Adipose tissue (tissue), 3 donors: ENCODE measurements around the gene PRR15L. TPM values are rescaled to one million over a fixed set of nuclear protein-coding genes. Genes with fewer than 3 reads are reported as not detected.
"Not testable (repeated sequence)": the region's sequence is repeated elsewhere in the genome, so short reads cannot be mapped to it uniquely, and the experiment has no call there.

ENCODE experiments used
- H3K27ac ChIP-seq: one replicate; pipeline ENCODE4 v1.5.1; 2013; ENCODE audit warnings: low read depth, low read length
- WGBS, 3 donors: extraction: QIAGEN DNeasy Blood & Tissue Kit; methylation state at CpG; one replicate each; pipeline ENCODE4 v1.1.7; 2013; 5-methylcytosine and 5-hydroxymethylcytosine counted together
- polyA plus RNA-seq, 3 donors: library from polyadenylated mRNA; stranded (reverse); fragments of 200-250 nt; gene quantifications; one replicate each; pipeline ENCODE4 v1.2.3, GENCODE V29; 2013
- donor health status: healthy with polysubstance abuse.
- donor health status: Bipolar disorder and iron deficiency.
- donor health status: healthy.

Gene PRR15L
- polyA plus RNA-seq, 3 donors, result 1.0 to 80.7 (median 7.1) TPM

GRCh38 chr17:47990962-47991731 is 33.5 kb upstream of the PRR15L start:
- H3K27ac ChIP-seq, result no peak overlapping the region
- WGBS, 3 donors, result 68 to 73% (median 70%) methylated on average over 14 of the region's 14 CpGs

GRCh38 chr17:47989700-47990099 is 32.0 kb upstream of the PRR15L start:
- 65 to 87% (median 66%) methylated on average over 1 of the region's 1 CpG for WGBS, 3 donors
- no peak overlapping the region for H3K27ac ChIP-seq

- no peak overlapping the region for H3K27ac ChIP-seq
- 69 to 81% (median 78%) methylated on average over 10 of the region's 10 CpGs for WGBS, 3 donors
Observed at GRCh38 chr17:47989159-47989558, 31.5 kb upstream of the PRR15L start.

GRCh38 chr17:47988445-47988844 is 30.8 kb upstream of the PRR15L start:
- H3K27ac ChIP-seq, result not testable (repeated sequence)
- WGBS, 3 donors, result 83 to 100% (median 90%) methylated on average over 1 of the region's 1 CpG

DNA sequence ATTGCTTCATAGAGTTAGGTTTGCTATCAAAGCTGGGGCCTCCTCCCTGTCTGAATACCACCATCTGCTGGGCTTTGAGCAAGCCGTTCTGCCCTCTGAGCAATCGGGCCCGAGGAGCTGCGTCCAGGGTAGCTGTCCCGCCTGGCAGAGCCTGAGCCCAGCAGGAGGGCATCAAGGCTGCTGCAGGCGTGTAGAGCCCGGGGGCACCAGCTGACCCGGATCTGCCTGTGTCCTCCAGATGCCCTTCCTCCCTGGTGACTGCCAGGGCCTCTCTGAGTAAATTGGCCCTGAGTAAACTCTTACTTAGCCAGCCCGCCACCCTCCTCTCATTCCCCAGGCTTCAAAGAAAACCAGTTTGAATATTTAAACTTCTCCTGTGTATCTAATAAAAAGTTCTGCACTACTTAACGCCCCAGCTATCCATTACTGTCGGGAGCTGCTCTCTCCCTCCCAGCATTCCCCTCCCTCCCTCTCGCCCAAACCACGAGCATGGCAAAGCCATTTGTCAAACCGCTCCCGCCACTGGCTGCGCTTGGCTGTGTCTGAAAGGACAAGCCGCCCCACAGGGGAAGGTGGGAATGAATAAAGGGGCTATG is 29.7 kb upstream of the PRR15L start:
- WGBS, 3 donors, result 26 to 50% (median 43%) methylated on average over 17 of the region's 17 CpGs
- H3K27ac ChIP-seq, result no peak overlapping the region

- no peak overlapping the region for H3K27ac ChIP-seq
- 71 to 83% (median 79%) methylated on average over 5 of the region's 5 CpGs for WGBS, 3 donors
Observed at GRCh38 chr17:47986520-47986919, 28.8 kb upstream of the PRR15L start.

DNA sequence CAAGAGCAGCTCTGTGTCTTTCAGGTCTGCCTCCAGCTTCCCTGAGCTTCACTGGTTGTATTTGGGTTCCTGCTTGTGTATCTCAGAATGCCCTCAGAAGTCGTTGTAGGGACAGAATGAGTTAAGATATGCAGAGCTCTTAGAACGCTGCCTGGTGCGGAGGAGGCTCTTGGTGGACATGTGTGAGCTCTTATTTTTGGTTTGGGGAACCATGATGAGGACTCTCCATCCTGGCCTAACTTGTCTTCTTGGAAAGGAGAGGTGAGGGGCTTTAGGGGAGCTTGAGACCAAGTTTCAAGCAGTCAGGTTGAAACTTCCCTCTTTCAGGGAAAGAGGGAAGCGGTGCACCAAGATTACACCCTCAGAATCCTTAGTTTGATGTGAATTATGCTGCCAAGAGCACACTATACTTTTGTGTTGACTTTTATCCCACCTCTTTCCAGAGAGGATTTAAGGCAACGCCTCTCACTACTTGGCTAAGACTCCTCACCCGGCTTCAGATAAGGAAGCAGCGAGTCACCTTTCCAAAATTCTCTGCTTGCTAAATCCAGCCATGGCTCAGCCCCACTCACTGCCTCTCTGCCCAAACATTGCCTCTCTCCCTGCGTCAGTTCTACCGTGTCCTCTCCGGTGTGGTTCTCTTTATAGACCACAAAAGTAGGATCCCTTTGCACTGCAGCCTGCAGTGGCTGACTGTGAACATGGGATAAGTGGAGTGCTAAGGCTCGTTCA is 26.0 kb upstream of the PRR15L start:
- H3K27ac ChIP-seq, result no peak overlapping the region
- 62 to 79% (median 67%) methylated on average over 11 of the region's 11 CpGs for WGBS, 3 donors

DNA sequence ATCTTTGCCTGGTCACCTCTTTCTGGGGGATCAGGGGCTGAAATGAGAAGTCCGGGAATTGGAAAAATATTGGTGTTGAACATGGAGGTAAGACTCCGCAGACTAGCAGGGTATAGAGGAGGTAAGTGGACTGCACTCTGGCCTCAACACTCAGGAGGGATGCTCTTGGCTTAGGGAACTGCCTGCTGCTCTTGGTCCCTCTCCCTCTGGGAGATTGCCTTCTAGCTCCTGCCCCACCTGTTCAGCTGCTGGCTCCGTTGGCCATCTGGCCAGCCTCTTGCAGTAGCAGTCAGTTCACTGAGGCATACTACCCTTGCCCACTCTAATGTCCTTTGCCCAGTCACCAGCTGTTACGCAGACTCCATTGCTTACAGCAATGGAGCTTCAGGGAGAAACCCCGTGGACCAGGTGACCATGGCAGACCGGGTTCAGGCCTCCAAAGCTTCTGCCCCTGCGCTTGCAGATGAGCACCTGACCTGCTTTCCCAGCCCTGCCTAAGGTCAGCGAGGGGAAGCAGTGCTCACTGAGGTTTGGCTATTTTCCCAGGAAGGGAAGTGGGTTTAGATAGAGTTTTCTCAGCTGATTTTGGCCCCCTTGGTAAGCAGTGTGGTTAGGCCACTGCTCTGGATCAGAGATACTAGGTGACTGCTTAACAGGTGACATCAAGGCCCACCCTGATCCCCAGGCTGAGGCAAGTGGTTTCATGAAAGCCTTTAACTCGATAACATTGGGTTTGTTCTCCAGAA is 25.1 kb upstream of the PRR15L start:
- WGBS, 3 donors, result 68 to 81% (median 74%) methylated on average over 9 of the region's 9 CpGs

DNA sequence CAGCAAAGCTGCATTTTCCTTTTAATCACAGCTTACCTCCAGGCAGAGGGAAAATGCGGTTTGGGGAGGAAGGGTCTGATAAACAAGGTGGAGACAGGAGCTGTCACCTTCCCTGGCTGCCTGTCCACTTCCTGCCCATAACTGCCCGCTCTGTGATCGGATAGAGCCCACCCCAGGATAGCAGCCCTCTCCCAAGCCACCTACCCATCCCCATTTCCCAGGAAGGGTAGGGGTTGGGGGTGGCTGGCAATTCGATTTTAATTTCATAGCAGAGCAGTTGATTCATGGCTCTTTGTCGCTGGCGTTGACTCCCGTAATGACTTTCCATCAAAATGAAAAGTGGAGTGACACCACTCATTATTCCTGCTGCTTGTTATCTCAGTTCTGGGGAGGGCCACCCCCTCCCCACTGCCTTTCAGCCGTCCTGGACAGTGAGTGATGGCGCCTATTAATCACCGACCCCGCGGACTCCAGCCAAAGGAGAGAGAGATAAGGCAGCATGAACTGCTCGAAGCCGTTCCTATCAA is 24.5 kb upstream of the PRR15L start:
- H3K27ac ChIP-seq, result no peak overlapping the region
- WGBS, 3 donors, result 60 to 77% (median 74%) methylated on average over 14 of the region's 14 CpGs

More for the DNA sequence above, 25.1 kb upstream of the PRR15L start:
- no peak overlapping the region for H3K27ac ChIP-seq

GRCh38 chr17:47981462-47981861 is 23.8 kb upstream of the PRR15L start:
- WGBS, 3 donors, result 67 to 92% (median 70%) methylated on average over 9 of the region's 9 CpGs
- H3K27ac ChIP-seq, result no peak overlapping the region

GRCh38 chr17:47980541-47980940 is 22.9 kb upstream of the PRR15L start:
- H3K27ac ChIP-seq, result no peak overlapping the region

- H3K27ac ChIP-seq, result no peak overlapping the region
- 27 to 38% (median 30%) methylated on average over 7 of the region's 7 CpGs for WGBS, 3 donors
Observed at GRCh38 chr17:47978324-47978723, 20.6 kb upstream of the PRR15L start.

DNA sequence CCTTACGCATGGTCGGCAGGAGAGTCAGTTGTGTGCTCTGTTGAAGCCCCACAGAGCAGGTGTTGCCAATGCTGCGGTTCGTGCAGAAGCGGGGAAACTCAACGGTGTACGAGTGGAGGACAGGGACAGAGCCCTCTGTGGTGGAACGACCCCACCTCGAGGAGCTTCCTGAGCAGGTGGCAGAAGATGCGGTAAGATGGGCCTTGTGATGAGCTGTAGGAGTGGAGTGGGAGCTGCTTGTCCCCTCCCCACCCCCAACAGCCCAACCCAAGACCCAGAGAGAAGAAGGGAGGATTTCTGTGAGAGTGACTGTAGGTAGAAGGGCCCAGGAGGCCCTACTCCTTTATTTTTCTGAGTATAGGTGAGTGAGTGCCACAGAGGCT is 18.1 kb upstream of the PRR15L start:
- 90 to 94% (median 93%) methylated on average over 10 of the region's 10 CpGs for WGBS, 3 donors
- no peak overlapping the region for H3K27ac ChIP-seq

- 81 to 90% (median 83%) methylated on average over 15 of the region's 15 CpGs for WGBS, 3 donors
- no peak overlapping the region for H3K27ac ChIP-seq
Observed at GRCh38 chr17:47975189-47975822, 17.6 kb upstream of the PRR15L start.

GRCh38 chr17:47973541-47973940 is 15.9 kb upstream of the PRR15L start:
- no peak overlapping the region for H3K27ac ChIP-seq
- WGBS, 3 donors, result 92 to 94% (median 93%) methylated on average over 8 of the region's 8 CpGs

DNA sequence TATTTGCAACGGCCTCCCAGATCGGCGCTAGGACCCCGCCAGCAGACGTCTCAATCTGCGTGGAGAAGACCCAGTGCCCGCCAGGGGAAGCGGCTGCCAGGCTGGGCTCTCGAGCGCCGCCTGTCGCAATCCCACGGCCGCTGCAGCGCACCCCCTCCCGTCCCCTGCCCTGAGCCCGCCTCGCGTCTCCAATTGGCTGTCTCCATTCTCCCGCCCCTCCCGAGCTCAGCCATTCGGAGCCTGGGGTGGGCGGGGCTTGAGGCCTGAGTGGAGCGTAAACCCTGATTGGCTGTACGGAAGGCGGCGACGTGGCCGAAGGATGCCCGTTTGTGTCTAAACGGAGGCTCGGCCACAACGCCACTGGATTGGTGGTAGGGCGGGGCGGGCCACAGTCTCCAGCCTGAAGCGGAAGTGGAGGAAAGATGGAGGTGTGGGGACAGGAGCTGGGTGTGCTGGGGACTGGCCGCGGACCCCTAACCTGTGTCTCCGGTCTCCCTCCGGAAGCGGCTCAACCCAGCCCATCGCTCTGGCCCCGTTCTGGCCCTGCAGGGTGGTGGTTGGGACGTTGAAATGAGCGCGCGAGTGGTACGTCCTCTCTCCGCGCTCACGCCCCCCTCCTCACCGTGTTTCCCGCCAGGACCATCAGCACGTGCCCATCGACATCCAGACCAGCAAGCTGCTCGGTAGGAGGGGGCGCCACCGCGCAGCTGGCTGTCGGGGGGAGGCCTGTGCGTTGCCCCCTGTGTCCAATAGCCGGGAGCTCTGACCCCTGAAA is 13.2 kb upstream of the PRR15L start, which contains the start of gene CDK5RAP3:
CDK5RAP3 (plus strand) TSS at position 389 of the 775 bp plus-strand sequence; CDS start at position 423, 34 bp downstream.
- no peak within 1 kb of the TSS for H3K27ac ChIP-seq
- WGBS, 3 donors, result 0 to 1% (median 1%) methylated on average over 55 to 62 of the region's 62 CpGs

- whole genome bisulfite sequencing, 3 donors, result 38 to 45% (median 39%) methylated on average over 15 of the region's 15 CpGs
- no peak overlapping the region for H3K27ac ChIP-seq
Observed at GRCh38 chr17:47969930-47970724, 12.4 kb upstream of the PRR15L start.
